ENCODE measurements around the gene TNFSF12.
"Not testable (repeated sequence)": the region's sequence is repeated elsewhere in the genome, so short reads cannot be mapped to it uniquely, and the experiment has no call there.

TNFSF12 gene

GRCh38 chr17:7589891-7590691, 41.2 kb downstream of the TNFSF12 start, which contains the start of gene SOX15:
TSS of gene SOX15 (minus strand) at chr17:7590094. CDS start at chr17:7589676, 418 bp downstream.
- Histone ChIP-seq H3K27me3 (ENCODE audit: control insufficient read depth in 1 of 2, insufficient read depth in 2 of 2, low read length in 2 of 2) (no peaks in the 10 kb centered on the region), H3K4me1 (ENCODE audit: control insufficient read depth, insufficient read depth, low read length) (peaks cover 38% of the 10 kb centered on the region), H3K36me3 (ENCODE audit: control insufficient read depth in 2 of 2, insufficient read depth in 2 of 2, low read length in 2 of 2) (peaks cover 37 to 46% of the 10 kb centered on the region in 2 donors), H3K27ac (ENCODE audit: low read length) (peak within 1 kb of the TSS; percentile 71), H3K4me3 (ENCODE audit: low read length in 2 of 2) (peak within 1 kb of the TSS; percentile 83 to 87), H3K9ac (ENCODE audit: low read length in 2 of 2) (peak within 1 kb of the TSS; percentile 85 to 91), H3K9me3 (ENCODE audit: control insufficient read depth in 2 of 2, low read length in 2 of 2) (no peaks in the 10 kb centered on the region)

GRCh38 chr17:7590743-7591142, 41.9 kb downstream of the TNFSF12 start:
- Histone ChIP-seq H3K9ac (ENCODE audit: low read length in 2 of 2) (no peak overlapping the region), H3K4me3 (ENCODE audit: low read length in 2 of 2) (no peak overlapping the region), H3K36me3 (ENCODE audit: control insufficient read depth in 2 of 2, insufficient read depth in 2 of 2, low read length in 2 of 2) (peaks cover 44 to 53% of the 10 kb centered on the region in 2 donors), H3K4me1 (ENCODE audit: control insufficient read depth, insufficient read depth, low read length) (peaks cover 35% of the 10 kb centered on the region), H3K9me3 (ENCODE audit: control insufficient read depth in 2 of 2, low read length in 2 of 2) (no peaks in the 10 kb centered on the region), H3K27me3 (ENCODE audit: control insufficient read depth in 1 of 2, insufficient read depth in 2 of 2, low read length in 2 of 2) (no peaks in the 10 kb centered on the region), H3K27ac (ENCODE audit: low read length) (no peak overlapping the region)

GRCh38 chr17:7591596-7591995, 42.7 kb downstream of the TNFSF12 start:
- no peaks in the 10 kb centered on the region for H3K27me3 ChIP-seq (ENCODE audit: control insufficient read depth in 1 of 2, insufficient read depth in 2 of 2, low read length in 2 of 2)
- no peak overlapping the region for H3K9ac ChIP-seq (ENCODE audit: low read length in 2 of 2)
- no peak overlapping the region for H3K27ac ChIP-seq (ENCODE audit: low read length)
- peaks cover 46 to 57% of the 10 kb centered on the region in 2 donors for H3K36me3 ChIP-seq (ENCODE audit: control insufficient read depth in 2 of 2, insufficient read depth in 2 of 2, low read length in 2 of 2)
- H3K4me3 ChIP-seq (ENCODE audit: low read length in 2 of 2), result no peak overlapping the region
- H3K9me3 ChIP-seq (ENCODE audit: control insufficient read depth in 2 of 2, low read length in 2 of 2), result no peaks in the 10 kb centered on the region
- H3K4me1 ChIP-seq (ENCODE audit: control insufficient read depth, insufficient read depth, low read length), result peaks cover 31% of the 10 kb centered on the region

- Histone ChIP-seq H3K9me3 (ENCODE audit: control insufficient read depth in 2 of 2, low read length in 2 of 2) (no peaks in the 10 kb centered on the region), H3K36me3 (ENCODE audit: control insufficient read depth in 2 of 2, insufficient read depth in 2 of 2, low read length in 2 of 2) (peaks cover 50 to 55% of the 10 kb centered on the region in 2 donors), H3K4me3 (ENCODE audit: low read length in 2 of 2) (no peak overlapping the region), H3K27me3 (ENCODE audit: control insufficient read depth in 1 of 2, insufficient read depth in 2 of 2, low read length in 2 of 2) (no peaks in the 10 kb centered on the region), H3K9ac (ENCODE audit: low read length in 2 of 2) (no peak overlapping the region), H3K4me1 (ENCODE audit: control insufficient read depth, insufficient read depth, low read length) (peaks cover 24% of the 10 kb centered on the region), H3K27ac (ENCODE audit: low read length) (no peak overlapping the region)
Measured at GRCh38 chr17:7592422-7593021, 43.7 kb downstream of the TNFSF12 start.

- peaks cover 17% of the 10 kb centered on the region for H3K4me1 ChIP-seq (ENCODE audit: control insufficient read depth, insufficient read depth, low read length)
- no peak overlapping the region for H3K4me3 ChIP-seq (ENCODE audit: low read length in 2 of 2)
- peaks cover 50 to 56% of the 10 kb centered on the region in 2 donors for H3K36me3 ChIP-seq (ENCODE audit: control insufficient read depth in 2 of 2, insufficient read depth in 2 of 2, low read length in 2 of 2)
- H3K9me3 ChIP-seq (ENCODE audit: control insufficient read depth in 2 of 2, low read length in 2 of 2), result no peaks in the 10 kb centered on the region
- H3K27ac ChIP-seq (ENCODE audit: low read length), result no peak overlapping the region
- no peaks in the 10 kb centered on the region for H3K27me3 ChIP-seq (ENCODE audit: control insufficient read depth in 1 of 2, insufficient read depth in 2 of 2, low read length in 2 of 2)
- no peak overlapping the region for H3K9ac ChIP-seq (ENCODE audit: low read length in 2 of 2)
Measured at GRCh38 chr17:7593296-7593695, 44.4 kb downstream of the TNFSF12 start.

- H3K4me3 ChIP-seq (ENCODE audit: low read length in 2 of 2); H3K9me3 ChIP-seq (ENCODE audit: control insufficient read depth in 2 of 2, low read length in 2 of 2); H3K9ac ChIP-seq (ENCODE audit: low read length in 2 of 2); H3K27me3 ChIP-seq (ENCODE audit: control insufficient read depth in 1 of 2, insufficient read depth in 2 of 2, low read length in 2 of 2); H3K27ac ChIP-seq (ENCODE audit: low read length); H3K4me1 ChIP-seq (ENCODE audit: control insufficient read depth, insufficient read depth, low read length): not testable (repeated sequence)
- H3K36me3 ChIP-seq (ENCODE audit: control insufficient read depth in 2 of 2, insufficient read depth in 2 of 2, low read length in 2 of 2), result peaks cover 57 to 60% of the 10 kb centered on the region in 2 donors
Measured at GRCh38 chr17:7597561-7597960, 48.7 kb downstream of the TNFSF12 start.

GRCh38 chr17:7606280-7606679, 57.4 kb downstream of the TNFSF12 start:
- Histone ChIP-seq H3K27ac (ENCODE audit: low read length) (no peak overlapping the region), H3K4me3 (ENCODE audit: low read length in 2 of 2) (no peak overlapping the region), H3K4me1 (ENCODE audit: control insufficient read depth, insufficient read depth, low read length) (no peaks in the 10 kb centered on the region), H3K9me3 (ENCODE audit: control insufficient read depth in 2 of 2, low read length in 2 of 2) (no peaks in the 10 kb centered on the region), H3K9ac (ENCODE audit: low read length in 2 of 2) (peak overlapping the region in 1 of 2 donors; percentile 13), H3K27me3 (ENCODE audit: control insufficient read depth in 1 of 2, insufficient read depth in 2 of 2, low read length in 2 of 2) (no peaks in the 10 kb centered on the region), H3K36me3 (ENCODE audit: control insufficient read depth in 2 of 2, insufficient read depth in 2 of 2, low read length in 2 of 2) (peaks cover 34% of the 10 kb centered on the region in 2 donors)

Measured in stomach smooth muscle (tissue), 2 donors.